HL-60 (cell line): ENCODE results near the gene LAMC2.

Source experiments
- DNase-seq, 2 experiments: peaks; one replicate each; pipeline ENCODE4 v3.0.0-alpha.2; 2010 to 2020; ENCODE audit warnings: low read depth in 1 of 2, low spot score in 1 of 2
- H3K27ac ChIP-seq: fragments of 250-450 bp; sonication (Bioruptor Pico); replicated peaks from 2 replicates; pipeline ENCODE4 v1.5.1; 2020; ENCODE audit warnings: mild to moderate bottlenecking, moderate library complexity
- H3K27me3 ChIP-seq: fragments of 250-450 bp; sonication (Bioruptor Pico); 2 replicates; pipeline ENCODE4 v1.5.1; 2021; ENCODE audit warnings: mild to moderate bottlenecking, moderate library complexity; ENCODE audit not compliant: insufficient read depth, poor library complexity, severe bottlenecking
- H3K4me3 ChIP-seq: replicated peaks from 2 replicates; pipeline ENCODE4 v1.5.1; 2011; ENCODE audit warnings: mild to moderate bottlenecking, control low read depth, low read length; ENCODE audit not compliant: insufficient read depth
- GABPA ChIP-seq: IDR thresholded peaks from 2 replicates; pipeline ENCODE4 v1.6.1; 2012; ENCODE audit warnings: low read depth
- POLR2AphosphoS5 ChIP-seq: IDR thresholded peaks from 2 replicates; pipeline ENCODE4 v1.6.1; 2012; ENCODE audit warnings: low read depth
- REST ChIP-seq: IDR thresholded peaks from 2 replicates; pipeline ENCODE4 v1.6.1; 2012; ENCODE audit warnings: low read depth; ENCODE audit not compliant: insufficient replicate concordance
- SPI1 ChIP-seq: IDR thresholded peaks from 2 replicates; pipeline ENCODE4 v1.6.1; 2012; ENCODE audit warnings: low read depth, mild to moderate bottlenecking, borderline replicate concordance
- TF ChIP-seq, protein P1 (sequence below): IDR thresholded peaks from one replicate; pipeline ENCODE4 v1.5.1; 2011; ENCODE audit warnings: low read length, control low read depth, inconsistent platforms; ENCODE audit not compliant: insufficient read depth

Gene LAMC2

GRCh38 chr1:183152180-183152579 is 33.9 kb upstream of the LAMC2 start:
- Histone ChIP-seq H3K27me3 (no peaks in the 10 kb centered on the region), H3K4me3 (no peak overlapping the region), H3K27ac (no peak overlapping the region)
- DNase-seq: no peak
- TF ChIP-seq REST (no peak), POLR2AphosphoS5 (no peak), SPI1 (no peak), GABPA (no peak)
- TF ChIP-seq, protein P1, sequence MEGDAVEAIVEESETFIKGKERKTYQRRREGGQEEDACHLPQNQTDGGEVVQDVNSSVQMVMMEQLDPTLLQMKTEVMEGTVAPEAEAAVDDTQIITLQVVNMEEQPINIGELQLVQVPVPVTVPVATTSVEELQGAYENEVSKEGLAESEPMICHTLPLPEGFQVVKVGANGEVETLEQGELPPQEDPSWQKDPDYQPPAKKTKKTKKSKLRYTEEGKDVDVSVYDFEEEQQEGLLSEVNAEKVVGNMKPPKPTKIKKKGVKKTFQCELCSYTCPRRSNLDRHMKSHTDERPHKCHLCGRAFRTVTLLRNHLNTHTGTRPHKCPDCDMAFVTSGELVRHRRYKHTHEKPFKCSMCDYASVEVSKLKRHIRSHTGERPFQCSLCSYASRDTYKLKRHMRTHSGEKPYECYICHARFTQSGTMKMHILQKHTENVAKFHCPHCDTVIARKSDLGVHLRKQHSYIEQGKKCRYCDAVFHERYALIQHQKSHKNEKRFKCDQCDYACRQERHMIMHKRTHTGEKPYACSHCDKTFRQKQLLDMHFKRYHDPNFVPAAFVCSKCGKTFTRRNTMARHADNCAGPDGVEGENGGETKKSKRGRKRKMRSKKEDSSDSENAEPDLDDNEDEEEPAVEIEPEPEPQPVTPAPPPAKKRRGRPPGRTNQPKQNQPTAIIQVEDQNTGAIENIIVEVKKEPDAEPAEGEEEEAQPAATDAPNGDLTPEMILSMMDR: no peak

DNA sequence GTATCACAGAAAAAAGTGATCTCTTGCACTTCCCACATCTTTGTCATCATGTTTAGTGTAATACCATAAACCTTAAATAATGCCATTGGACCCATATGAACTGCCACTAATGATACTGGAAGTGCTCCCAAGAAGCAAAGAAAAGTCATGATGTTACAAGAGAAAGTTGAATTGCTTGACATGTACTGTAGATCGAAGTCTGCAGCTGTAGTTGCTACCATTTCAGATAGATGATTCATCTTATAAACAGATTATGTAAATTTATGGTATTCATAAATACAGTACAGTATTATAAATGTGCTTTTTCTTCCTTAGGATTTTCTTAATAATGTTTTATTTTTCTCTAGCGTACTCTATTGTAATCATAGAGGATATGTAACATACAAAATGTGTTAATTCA is 30.1 kb upstream of the LAMC2 start:
- TF ChIP-seq SPI1 (no peak), POLR2AphosphoS5 (no peak), GABPA (no peak), REST (no peak)
- TF ChIP-seq, protein P1: no peak

DNA sequence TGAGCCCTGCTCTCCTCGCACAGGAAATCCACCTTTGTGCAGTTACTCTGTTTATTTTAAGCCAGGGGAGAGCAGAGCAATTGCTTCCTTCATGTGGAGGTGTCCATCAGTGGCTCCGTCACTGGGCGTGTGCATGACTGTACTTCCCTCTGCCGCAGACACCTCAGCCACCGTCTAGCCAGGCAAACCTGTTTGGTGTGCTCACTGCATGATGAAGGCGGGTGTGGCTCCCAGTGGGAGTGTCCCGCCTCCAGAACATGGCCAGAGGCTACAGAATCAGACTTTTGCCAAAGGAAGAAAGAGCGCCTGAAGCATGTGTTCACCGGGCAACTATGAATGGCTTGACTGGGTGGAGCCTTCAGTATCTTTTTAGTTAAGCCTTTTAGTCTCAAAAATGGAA is 26.1 kb upstream of the LAMC2 start:
- no peaks in the 10 kb centered on the region for H3K27me3 ChIP-seq
- TF ChIP-seq REST (no peak), POLR2AphosphoS5 (no peak), GABPA (no peak), SPI1 (no peak)
- TF ChIP-seq, protein P1: no peak
- H3K27ac ChIP-seq: no peak overlapping the region
- DNase-seq: no peak
- H3K4me3 ChIP-seq: no peak overlapping the region

More for the DNA sequence above, 30.1 kb upstream of the LAMC2 start:
- Histone ChIP-seq H3K27ac (no peak overlapping the region), H3K27me3 (no peaks in the 10 kb centered on the region), H3K4me3 (no peak overlapping the region)
- DNase-seq: no peak
